ENCODE results near the gene DNASE1L2.

GRCh38 chr16:2234813-2235170 is 1.5 kb upstream of the DNASE1L2 start:
- TF ChIP-seq CTCF (IDR thresholded peaks at IDR 0.05; ENCODE audit: poor library complexity) (no peak), EZH2 (IDR thresholded peaks at IDR 0.05; ENCODE audit: borderline replicate concordance) (no peak)

Measured in hepatocyte (in vitro differentiated cells).